ENCODE measurements around the gene CMSS1.

GRCh38 chr3:100117093-100117492 lies 299.4 kb downstream of the CMSS1 start:
- no peak for TF ChIP-seq CTCF (IDR thresholded peaks at IDR 0.05)
- no peak for TF ChIP-seq POLR2A (IDR thresholded peaks at IDR 0.05)
